HG03103 (cell line): ENCODE data around the gene CEP112.

Experiments
- ATAC-seq: cut with Tn5 transposase; IDR thresholded peaks from one replicate; pipeline ENCODE4 v1.9.1; 2021; ENCODE audit warnings: low read depth; ENCODE audit not compliant: unreplicated experiment

Gene CEP112

DNA sequence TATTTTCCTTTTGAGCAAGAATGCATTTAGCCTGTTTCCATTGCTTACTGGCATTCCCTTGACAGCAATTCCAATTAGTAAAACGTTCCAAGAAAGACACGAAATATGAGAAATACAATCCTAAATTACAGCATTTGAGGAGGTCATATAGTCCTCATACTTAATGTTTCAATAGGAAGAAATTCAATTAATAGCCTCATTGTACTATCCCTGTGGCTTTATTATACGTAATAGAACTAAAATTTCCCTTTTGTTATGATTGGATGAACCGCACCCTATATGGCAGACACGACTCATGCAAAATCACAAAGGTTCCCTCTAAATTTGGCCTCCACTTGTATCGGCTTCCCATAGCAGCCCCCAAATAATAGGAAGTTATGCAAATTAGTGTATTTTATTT, 291.7 kb downstream of the CEP112 start:
- ATAC-seq, result no peak

GRCh38 chr17:65898651-65899050, 293.3 kb downstream of the CEP112 start:
- no peak for ATAC-seq

GRCh38 chr17:65896889-65897288, 295.0 kb downstream of the CEP112 start:
- ATAC-seq, result no peak

DNA sequence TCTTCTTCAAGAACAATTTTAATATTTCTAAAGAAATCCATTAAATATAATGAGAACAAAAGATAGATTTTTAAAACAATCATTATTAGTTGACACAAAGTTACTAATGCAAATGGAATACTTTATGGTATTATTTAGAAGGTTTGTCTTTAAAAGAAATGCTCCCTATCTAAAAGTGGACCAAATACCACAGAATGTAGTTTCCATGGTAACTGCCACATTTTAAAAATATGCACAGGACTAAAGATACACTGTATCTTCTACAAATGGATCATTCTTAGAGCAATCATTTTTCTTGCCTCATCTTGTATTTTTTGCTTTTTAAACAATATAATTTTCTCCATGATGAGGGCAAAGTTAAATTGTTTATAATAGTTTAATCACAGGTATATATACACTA, 296.0 kb downstream of the CEP112 start:
- ATAC-seq, result no peak

GRCh38 chr17:65893692-65894279, 298.1 kb downstream of the CEP112 start:
- no peak for ATAC-seq

- peak; percentile 54 for ATAC-seq
Observed at GRCh38 chr17:65892912-65893377, 299.0 kb downstream of the CEP112 start.

GRCh38 chr17:65891231-65891735, 300.6 kb downstream of the CEP112 start:
- ATAC-seq, result no peak

GRCh38 chr17:65888649-65889048, 303.3 kb downstream of the CEP112 start:
- no peak for ATAC-seq

- no peak for ATAC-seq
Observed at GRCh38 chr17:65886315-65887245, 305.4 kb downstream of the CEP112 start.

DNA sequence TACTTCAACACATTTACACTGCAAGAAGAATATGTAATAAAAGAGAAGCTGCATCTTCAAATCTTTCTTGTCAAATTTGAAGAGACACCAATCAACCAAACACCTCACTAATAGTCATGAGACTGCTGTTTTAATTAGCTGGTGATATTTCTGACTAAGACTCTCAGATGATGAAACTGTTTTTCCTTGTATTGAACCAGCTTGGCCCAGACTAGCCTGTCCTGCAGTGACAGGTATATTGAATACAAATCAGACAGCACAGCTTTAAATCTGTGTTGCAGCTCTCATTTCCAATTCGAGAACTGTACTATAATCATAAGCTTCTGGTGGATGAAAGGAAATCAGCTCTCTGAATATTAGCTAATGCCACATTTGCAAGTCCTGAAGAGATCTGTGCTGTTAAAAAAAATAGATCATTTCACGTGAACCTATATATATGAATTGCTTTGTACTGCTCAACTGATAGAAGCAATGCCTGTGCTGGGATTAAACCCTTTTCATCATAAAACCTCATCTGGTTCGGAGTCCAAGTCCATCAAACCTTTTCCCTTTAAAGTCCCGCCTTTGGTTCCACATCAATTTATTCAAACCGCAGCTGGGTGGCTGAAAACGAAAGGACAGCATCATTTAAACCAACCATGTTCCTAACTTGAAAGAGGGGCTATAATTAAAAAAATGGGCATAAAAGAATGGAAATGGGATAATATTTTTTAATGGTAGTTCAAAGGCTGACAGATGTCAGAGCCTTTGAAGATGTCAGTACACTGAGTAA, 306.2 kb downstream of the CEP112 start:
- no peak for ATAC-seq

- no peak for ATAC-seq
Observed at GRCh38 chr17:65876985-65877384, 314.9 kb downstream of the CEP112 start.

DNA sequence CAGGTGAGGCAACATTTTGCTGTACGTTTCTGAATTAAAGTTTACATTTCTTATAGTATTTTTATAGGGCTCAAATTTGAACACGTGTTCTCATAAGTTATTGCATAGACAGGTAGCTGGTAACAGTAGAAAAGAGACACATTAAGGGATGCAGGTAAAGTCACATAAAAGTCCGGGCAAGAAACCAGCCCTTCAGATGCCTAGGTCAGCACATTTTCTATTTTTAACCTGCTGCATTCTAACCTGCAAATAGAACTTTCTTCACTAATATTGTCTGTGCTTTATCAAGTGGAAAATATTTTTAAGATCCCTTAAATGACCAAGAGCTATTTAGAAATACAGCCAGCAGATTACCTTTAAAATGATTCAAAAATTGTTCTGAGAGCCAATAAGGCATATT, 323.1 kb downstream of the CEP112 start:
- no peak for ATAC-seq

DNA sequence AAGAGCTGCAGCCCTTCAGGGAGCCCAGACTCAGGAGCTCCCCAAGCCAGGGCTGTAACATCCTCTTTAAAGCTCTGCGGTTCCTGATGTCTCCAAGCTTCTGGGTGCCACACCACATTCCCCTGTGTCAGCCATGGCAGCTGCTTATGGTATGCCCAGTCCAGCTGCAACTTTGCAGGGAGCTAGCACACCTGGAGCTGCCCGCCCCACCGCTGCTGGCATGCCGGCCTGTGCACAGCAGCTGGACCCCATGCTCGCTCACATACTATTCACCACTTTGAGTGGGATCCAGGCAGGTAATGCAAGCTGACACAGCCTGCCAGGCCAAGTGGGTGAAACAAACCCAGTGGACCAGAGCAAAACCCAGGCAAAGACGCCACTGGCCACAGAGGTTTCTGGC, 324.9 kb downstream of the CEP112 start:
- no peak for ATAC-seq

DNA sequence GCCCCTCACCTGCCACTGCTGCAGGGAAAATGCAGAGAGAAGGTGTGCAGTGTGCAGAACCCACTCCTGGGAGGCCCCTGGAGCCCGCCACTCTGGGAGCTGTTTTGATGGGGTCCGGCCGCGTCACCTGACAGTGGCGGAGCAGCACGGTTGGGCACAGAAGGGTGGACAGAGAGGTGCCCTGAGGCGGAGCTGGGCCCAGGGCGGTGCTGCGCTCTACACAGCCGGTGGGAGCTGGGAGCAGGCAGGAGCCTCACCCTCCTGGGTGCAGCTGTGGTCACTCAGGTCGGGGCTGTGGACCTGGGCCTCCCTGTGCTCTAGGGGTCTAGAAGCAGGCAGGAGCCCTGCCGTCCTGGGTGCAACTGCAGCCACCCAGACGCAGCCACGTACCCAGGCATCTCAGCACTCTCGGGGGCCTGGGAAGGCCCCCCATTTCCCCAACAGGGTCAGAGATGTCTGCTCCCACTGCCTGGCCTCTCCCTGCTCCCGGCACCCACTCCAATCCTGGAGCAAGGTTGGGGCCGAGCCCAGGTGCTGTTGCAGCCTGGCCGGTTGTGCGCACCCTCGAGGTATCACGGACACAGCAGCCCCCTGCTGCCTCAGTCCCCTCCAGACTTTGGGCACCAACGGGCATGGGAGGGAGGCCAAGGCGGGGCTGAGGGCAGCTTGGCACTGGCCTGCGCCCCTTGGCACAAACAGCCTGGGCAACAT, 326.1 kb downstream of the CEP112 start:
- ATAC-seq, result no peak

GRCh38 chr17:65864394-65864793, 327.5 kb downstream of the CEP112 start:
- ATAC-seq, result no peak

- no peak for ATAC-seq
Observed at GRCh38 chr17:65857718-65858117, 334.2 kb downstream of the CEP112 start.

- no peak for ATAC-seq
Observed at GRCh38 chr17:65856865-65857264, 335.1 kb downstream of the CEP112 start.

DNA sequence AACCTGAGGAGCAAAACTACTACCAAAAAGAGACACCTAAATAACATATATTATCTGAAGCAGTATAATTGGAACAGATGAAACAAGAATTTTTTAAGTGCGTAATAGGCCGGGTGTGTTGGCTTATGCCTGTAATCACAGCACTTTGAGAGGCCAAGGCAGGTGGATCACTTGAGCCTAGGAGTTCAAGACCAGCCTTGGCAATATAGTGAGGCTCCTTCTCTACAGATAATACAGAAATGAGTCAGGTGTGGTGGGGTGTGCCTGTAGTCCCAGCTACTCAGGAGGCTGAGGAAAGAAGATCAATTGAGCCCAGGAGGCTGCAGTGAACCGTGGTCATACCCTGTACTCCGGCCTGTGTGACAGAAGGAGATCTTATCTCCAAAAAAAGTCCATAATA, 336.3 kb downstream of the CEP112 start:
- no peak for ATAC-seq

GRCh38 chr17:65855245-65855644, 336.7 kb downstream of the CEP112 start:
- ATAC-seq, result no peak

DNA sequence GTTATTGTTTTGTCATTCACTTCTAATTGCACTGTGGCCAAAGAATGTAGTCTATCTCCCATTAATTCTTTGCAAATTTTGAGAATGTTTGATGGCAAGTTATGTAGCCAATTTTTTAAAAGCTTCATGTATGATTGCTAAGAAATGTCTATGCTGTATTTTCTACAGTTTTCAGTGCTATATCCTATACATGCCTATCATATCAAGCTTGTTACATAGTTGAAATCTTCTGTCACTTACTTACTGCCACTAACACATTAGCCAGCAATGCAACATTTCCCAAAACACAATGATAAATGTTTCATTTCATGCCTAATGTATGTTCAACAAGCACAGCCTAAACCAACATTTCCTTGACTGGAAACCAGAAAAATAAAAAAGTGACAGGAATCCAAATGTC, 338.1 kb downstream of the CEP112 start:
- no peak for ATAC-seq
